GM19455 (cell line): ENCODE data around the gene NFIB.
A peak's percentile ranks its signal among the peaks of the same experiment; 100 is the strongest.

ENCODE experiments used
- ATAC-seq: cut with Tn5 transposase; IDR thresholded peaks from one replicate; pipeline ENCODE4 v1.9.1; 2021; ENCODE audit not compliant: unreplicated experiment

NFIB gene

GRCh38 chr9:14159440-14160216 lies 154.3 kb downstream of the NFIB start:
- ATAC-seq, result no peak

GRCh38 chr9:14158916-14159315 lies 155.0 kb downstream of the NFIB start:
- no peak for ATAC-seq

- no peak for ATAC-seq
Observed at GRCh38 chr9:14158136-14158813, 155.7 kb downstream of the NFIB start.

GRCh38 chr9:14157191-14157590 lies 156.8 kb downstream of the NFIB start:
- ATAC-seq, result no peak

- peak; percentile 98 for ATAC-seq
Observed at GRCh38 chr9:14156046-14156445, 157.9 kb downstream of the NFIB start.

GRCh38 chr9:14155237-14155636 lies 158.7 kb downstream of the NFIB start:
- no peak for ATAC-seq

GRCh38 chr9:14153310-14153720 lies 160.6 kb downstream of the NFIB start:
- ATAC-seq, result no peak

- ATAC-seq, result no peak
Observed at GRCh38 chr9:14151451-14151850, 162.5 kb downstream of the NFIB start.

GRCh38 chr9:14148501-14149103 lies 165.3 kb downstream of the NFIB start:
- ATAC-seq, result no peak

- ATAC-seq, result no peak
Observed at GRCh38 chr9:14147738-14148137, 166.2 kb downstream of the NFIB start.

GRCh38 chr9:14146201-14146874 lies 167.6 kb downstream of the NFIB start:
- no peak for ATAC-seq

- ATAC-seq, result no peak
Observed at GRCh38 chr9:14144215-14144614, 169.7 kb downstream of the NFIB start.

- ATAC-seq, result no peak
Observed at GRCh38 chr9:14141699-14142098, 172.2 kb downstream of the NFIB start.

GRCh38 chr9:14140096-14140697 lies 173.7 kb downstream of the NFIB start:
- no peak for ATAC-seq

GRCh38 chr9:14139287-14139686 lies 174.7 kb downstream of the NFIB start:
- ATAC-seq, result no peak

GRCh38 chr9:14136646-14137370 lies 177.1 kb downstream of the NFIB start:
- no peak for ATAC-seq

GRCh38 chr9:14136047-14136635 lies 177.8 kb downstream of the NFIB start:
- ATAC-seq, result no peak

GRCh38 chr9:14135421-14135820 lies 178.5 kb downstream of the NFIB start:
- no peak for ATAC-seq

- ATAC-seq, result no peak
Observed at GRCh38 chr9:14133394-14133793, 180.5 kb downstream of the NFIB start.

GRCh38 chr9:14132775-14133174 lies 181.2 kb downstream of the NFIB start:
- ATAC-seq, result no peak
